ENCODE results near the gene RFTN2. TPM values are rescaled to one million over a fixed set of nuclear protein-coding genes. Genes with fewer than 3 reads are reported as not detected.

The RFTN2 gene
- total and polyA plus RNA-seq, 2 of the 13 experiments (the other 11 are each of a cell fraction or from before 2014, with no cell fraction given), result not detected

- no peak for TF ChIP-seq ZNF577 (CRISPR knock-in tag; IDR thresholded peaks at IDR 0.05; ENCODE audit: borderline replicate concordance, low read depth)
- TF ChIP-seq SOX5 (CRISPR knock-in tag; IDR thresholded peaks at IDR 0.05; ENCODE audit: borderline replicate concordance), result peak; percentile 24; the same call in 1 of the 2 replicates
- no peak for TF ChIP-seq SPEN (CRISPR knock-in tag; IDR thresholded peaks at IDR 0.05; ENCODE audit: low read depth)
- no peak for TF ChIP-seq HDAC2 (CRISPR knock-in tag; IDR thresholded peaks at IDR 0.05)
- peak; percentile 29; the same call in 1 of the 2 replicates for TF ChIP-seq FOXO1 (CRISPR knock-in tag; IDR thresholded peaks at IDR 0.05)
- no peak for TF ChIP-seq TBX3 (IDR thresholded peaks at IDR 0.05; ENCODE audit: borderline replicate concordance)
- no peak for TF ChIP-seq SRSF1 (optimal IDR thresholded peaks at IDR 0.05; ENCODE audit: low read depth, low read length)
- TF ChIP-seq ZBTB38 (CRISPR knock-in tag; IDR thresholded peaks at IDR 0.05), result no peak
- TF ChIP-seq CCAR2 (optimal IDR thresholded peaks at IDR 0.05; ENCODE audit: low read depth, low read length), result no peak
- TF ChIP-seq FOXK2 (IDR thresholded peaks at IDR 0.05), result 0 out of 2 replicates have a peak, but pooled peaks have one; percentile 22
- TF ChIP-seq ZNF136 (CRISPR knock-in tag; IDR thresholded peaks at IDR 0.05; ENCODE audit: low read depth), result no peak
- TF ChIP-seq NFYB (CRISPR knock-in tag; IDR thresholded peaks at IDR 0.05), result no peak
- peak; percentile 90; the same call in 1 of the 2 replicates for TF ChIP-seq FOXK1 (CRISPR knock-in tag; IDR thresholded peaks at IDR 0.05; ENCODE audit: borderline replicate concordance, low read depth)
- TF ChIP-seq FOXA3 (CRISPR knock-in tag; IDR thresholded peaks at IDR 0.05), result peak; percentile 98
- peak; percentile 83 for TF ChIP-seq ARID5B (CRISPR knock-in tag; IDR thresholded peaks at IDR 0.05)
These were observed 17.8 kb downstream of the RFTN2 start (continued) for GRCh38 chr2:197657562-197657961.

Data from HepG2 (cell line).